SK-N-MC (cell line): Measurements from ENCODE around the gene ORC6.

Experiments
- DNase-seq: peaks from one replicate; pipeline ENCODE4 v3.0.0-alpha.2; 2011; ENCODE audit warnings: low read depth, low spot score
- H3K27ac ChIP-seq: fragments of 200-600 bp; sonication (generic); 2 replicates; pipeline ENCODE4 v1.5.1; 2016; ENCODE audit warnings: mixed run types
- H3K36me3 ChIP-seq: fragments of 200-600 bp; sonication (generic); 2 replicates; pipeline ENCODE4 v1.6.1; 2017; ENCODE audit warnings: antibody characterized with exemption, low read length, mixed read lengths; ENCODE audit not compliant: insufficient read depth
- H3K4me3 ChIP-seq: fragments of 200-600 bp; sonication (generic); 2 replicates; pipeline ENCODE4 v1.5.1; 2016
- H3K9ac ChIP-seq: fragments of 200-600 bp; sonication (generic); 2 replicates; pipeline ENCODE4 v1.8.0; 2017; ENCODE audit warnings: mixed run types, mixed read lengths; ENCODE audit not compliant: insufficient read length
- H3K9me3 ChIP-seq: fragments of 200-600 bp; sonication (generic); 2 replicates; pipeline ENCODE4 v1.6.1; 2017; ENCODE audit warnings: low read depth, mild to moderate bottlenecking, antibody characterized with exemption, low read length, moderate library complexity, mixed read lengths
- EZH2 ChIP-seq: fragments of 200-600 bp; sonication (generic); IDR thresholded peaks from one replicate; pipeline ENCODE4 v1.6.1; 2017; ENCODE audit warnings: antibody characterized with exemption
- FOXP2 ChIP-seq: optimal IDR thresholded peaks from 2 replicates; pipeline ENCODE3; 2011; ENCODE audit warnings: mild to moderate bottlenecking, moderate library complexity; ENCODE audit not compliant: insufficient read depth; ENCODE audit errors: extremely low read length, control extremely low read depth
- POLR2AphosphoS5 ChIP-seq: IDR thresholded peaks from 2 replicates; pipeline ENCODE4 v1.6.1; 2012; ENCODE audit warnings: mild to moderate bottlenecking, low read depth, low read length, borderline replicate concordance

Gene ORC6

GRCh38 chr16:46686815-46687473, 2.5 kb upstream of the ORC6 start:
- TF ChIP-seq EZH2 (no peak), FOXP2 (no peak), POLR2AphosphoS5 (no peak)
- Histone ChIP-seq H3K36me3 (no peaks in the 10 kb centered on the region), H3K27ac (no peak overlapping the region), H3K4me3 (no peak overlapping the region), H3K9ac (no peak overlapping the region), H3K9me3 (no peaks in the 10 kb centered on the region)
- no peak for DNase-seq

- TF ChIP-seq EZH2 (no peak), POLR2AphosphoS5 (no peak), FOXP2 (no peak)
- H3K9me3 ChIP-seq = no peaks in the 10 kb centered on the region
- H3K9ac ChIP-seq = peak overlapping the region; percentile 81
- peak overlapping the region; percentile 86 for H3K4me3 ChIP-seq
- no peak for DNase-seq
- no peak overlapping the region for H3K27ac ChIP-seq
- no peaks in the 10 kb centered on the region for H3K36me3 ChIP-seq
These were observed 2.0 kb upstream of the ORC6 start for GRCh38 chr16:46687486-46687885.

GRCh38 chr16:46688101-46688653, 1.3 kb upstream of the ORC6 start:
- Histone ChIP-seq H3K9me3 (no peaks in the 10 kb centered on the region), H3K9ac (peak overlapping the region; percentile 81), H3K27ac (no peak overlapping the region), H3K36me3 (peaks cover 3% of the 10 kb centered on the region; the same call in 1 of the 2 replicates), H3K4me3 (peak overlapping the region; percentile 86)
- TF ChIP-seq POLR2AphosphoS5 = no peak
- no peak for DNase-seq

- H3K9ac ChIP-seq = peak within 1 kb of the TSS; percentile 87
- H3K27ac ChIP-seq = peak within 1 kb of the TSS; percentile 93
- TF ChIP-seq FOXP2 (no peak), POLR2AphosphoS5 (peak; percentile 57; the same call in 1 of the 2 replicates), EZH2 (no peak)
- H3K36me3 ChIP-seq = peaks cover 5% of the 10 kb centered on the region; the same call in 1 of the 2 replicates
- peak; percentile 86 for DNase-seq
- H3K4me3 ChIP-seq = peak within 1 kb of the TSS; percentile 86
- no peaks in the 10 kb centered on the region for H3K9me3 ChIP-seq
These were observed 650 bp upstream of the ORC6 start, which contains the start of gene VPS35 for GRCh38 chr16:46688654-46689364. TSS of gene VPS35 (minus strand) at chr16:46689178. CDS start at chr16:46689133, 45 bp downstream.

GRCh38 chr16:46690281-46691178, 1.1 kb downstream of the ORC6 start:
- peak overlapping the region; percentile 87 for H3K9ac ChIP-seq
- no peak overlapping the region for H3K27ac ChIP-seq

GRCh38 chr16:46691726-46692125, 2.3 kb downstream of the ORC6 start:
- peak overlapping the region; percentile 86; the same call in 1 of the 2 replicates for H3K4me3 ChIP-seq
- no peak overlapping the region for H3K27ac ChIP-seq
- no peak for TF ChIP-seq FOXP2
- no peak for TF ChIP-seq POLR2AphosphoS5
- TF ChIP-seq EZH2 = no peak
- H3K9ac ChIP-seq = no peak overlapping the region
- H3K36me3 ChIP-seq = peaks cover 17% of the 10 kb centered on the region
- no peak for DNase-seq
- no peaks in the 10 kb centered on the region for H3K9me3 ChIP-seq

More at GRCh38 chr16:46690281-46691178, 1.1 kb downstream of the ORC6 start:
- Histone ChIP-seq H3K4me3 (peak overlapping the region; percentile 86), H3K36me3 (peaks cover 12% of the 10 kb centered on the region), H3K9me3 (no peaks in the 10 kb centered on the region)
- DNase-seq = no peak
- no peak for TF ChIP-seq FOXP2

- Histone ChIP-seq H3K27ac (no peak overlapping the region), H3K9me3 (no peaks in the 10 kb centered on the region), H3K4me3 (no peak overlapping the region), H3K9ac (no peak overlapping the region), H3K36me3 (peaks cover 25% of the 10 kb centered on the region)
- TF ChIP-seq EZH2 (no peak), POLR2AphosphoS5 (no peak), FOXP2 (no peak)
- DNase-seq = no peak
These were observed 4.1 kb downstream of the ORC6 start for GRCh38 chr16:46693598-46693997.

- no peak overlapping the region for H3K4me3 ChIP-seq
- no peak for TF ChIP-seq POLR2AphosphoS5
- TF ChIP-seq EZH2 = no peak
- no peak for TF ChIP-seq FOXP2
- H3K27ac ChIP-seq = no peak overlapping the region
- H3K9ac ChIP-seq = no peak overlapping the region
- peaks cover 25% of the 10 kb centered on the region for H3K36me3 ChIP-seq
- no peak for DNase-seq
- H3K9me3 ChIP-seq = no peaks in the 10 kb centered on the region
These were observed 6.5 kb downstream of the ORC6 start for GRCh38 chr16:46695937-46696336.
